ENCODE measurements around the gene MDM1.

DNA sequence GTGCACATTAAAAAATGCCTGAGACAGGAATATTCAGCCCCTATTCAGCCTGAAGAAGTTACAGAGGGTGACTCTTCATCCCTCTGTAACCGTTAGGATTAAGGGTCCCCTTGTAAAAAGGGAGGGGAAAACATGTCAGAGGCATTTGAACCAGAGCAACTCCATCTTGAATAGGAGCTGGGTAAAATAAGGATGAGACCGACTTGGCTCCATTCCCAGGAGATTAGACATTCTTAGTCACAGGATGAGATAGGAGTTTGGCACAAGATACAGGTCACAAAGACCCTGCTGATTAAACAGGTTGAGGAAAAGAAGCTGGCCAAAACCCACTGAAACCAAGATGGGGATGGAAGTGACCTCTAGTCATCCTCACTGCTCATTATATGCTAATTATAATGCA is 19.9 kb upstream of the MDM1 start:
- TF ChIP-seq, protein P1, sequence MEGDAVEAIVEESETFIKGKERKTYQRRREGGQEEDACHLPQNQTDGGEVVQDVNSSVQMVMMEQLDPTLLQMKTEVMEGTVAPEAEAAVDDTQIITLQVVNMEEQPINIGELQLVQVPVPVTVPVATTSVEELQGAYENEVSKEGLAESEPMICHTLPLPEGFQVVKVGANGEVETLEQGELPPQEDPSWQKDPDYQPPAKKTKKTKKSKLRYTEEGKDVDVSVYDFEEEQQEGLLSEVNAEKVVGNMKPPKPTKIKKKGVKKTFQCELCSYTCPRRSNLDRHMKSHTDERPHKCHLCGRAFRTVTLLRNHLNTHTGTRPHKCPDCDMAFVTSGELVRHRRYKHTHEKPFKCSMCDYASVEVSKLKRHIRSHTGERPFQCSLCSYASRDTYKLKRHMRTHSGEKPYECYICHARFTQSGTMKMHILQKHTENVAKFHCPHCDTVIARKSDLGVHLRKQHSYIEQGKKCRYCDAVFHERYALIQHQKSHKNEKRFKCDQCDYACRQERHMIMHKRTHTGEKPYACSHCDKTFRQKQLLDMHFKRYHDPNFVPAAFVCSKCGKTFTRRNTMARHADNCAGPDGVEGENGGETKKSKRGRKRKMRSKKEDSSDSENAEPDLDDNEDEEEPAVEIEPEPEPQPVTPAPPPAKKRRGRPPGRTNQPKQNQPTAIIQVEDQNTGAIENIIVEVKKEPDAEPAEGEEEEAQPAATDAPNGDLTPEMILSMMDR (tag by site-specific recombination; IDR thresholded peaks at IDR 0.05): no peak
- TF ChIP-seq ZNF610 (tag by site-specific recombination; IDR thresholded peaks at IDR 0.05; ENCODE audit: borderline replicate concordance) (no peak), ZNF274 (IDR thresholded peaks at IDR 0.05; ENCODE audit: low read length) (no peak), ZNF274 (tag by site-specific recombination; IDR thresholded peaks at IDR 0.05; ENCODE audit: borderline replicate concordance) (no peak), ZNF214 (tag by site-specific recombination; IDR thresholded peaks at IDR 0.05; ENCODE audit: borderline replicate concordance) (no peak), ZNF121 (tag by site-specific recombination; IDR thresholded peaks at IDR 0.05) (no peak), YY1 (tag by site-specific recombination; IDR thresholded peaks at IDR 0.05) (no peak), KLF1 (tag by site-specific recombination; IDR thresholded peaks at IDR 0.05) (no peak), ZBTB17 (tag by site-specific recombination; IDR thresholded peaks at IDR 0.05) (no peak)
- TF ChIP-seq, protein P2, sequence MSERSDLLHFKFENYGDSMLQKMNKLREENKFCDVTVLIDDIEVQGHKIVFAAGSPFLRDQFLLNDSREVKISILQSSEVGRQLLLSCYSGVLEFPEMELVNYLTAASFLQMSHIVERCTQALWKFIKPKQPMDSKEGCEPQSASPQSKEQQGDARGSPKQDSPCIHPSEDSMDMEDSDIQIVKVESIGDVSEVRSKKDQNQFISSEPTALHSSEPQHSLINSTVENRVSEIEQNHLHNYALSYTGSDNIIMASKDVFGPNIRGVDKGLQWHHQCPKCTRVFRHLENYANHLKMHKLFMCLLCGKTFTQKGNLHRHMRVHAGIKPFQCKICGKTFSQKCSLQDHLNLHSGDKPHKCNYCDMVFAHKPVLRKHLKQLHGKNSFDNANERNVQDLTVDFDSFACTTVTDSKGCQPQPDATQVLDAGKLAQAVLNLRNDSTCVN (tag by site-specific recombination; optimal IDR thresholded peaks at IDR 0.05): no peak

Measured in HEK293 (cell line).